WERI-Rb-1 (cell line): ENCODE data around the gene ARHGAP1.

Source experiments
- DNase-seq: peaks from one replicate; pipeline ENCODE4 v3.0.0-alpha.2; 2020
- H3K27ac ChIP-seq: fragments of 250-450 bp; sonication (Bioruptor Pico); 2 replicates; pipeline ENCODE4 v1.5.1; 2020; ENCODE audit warnings: mild to moderate bottlenecking, moderate library complexity
- H3K27me3 ChIP-seq: fragments of 250-450 bp; sonication (Bioruptor Pico); 2 replicates; pipeline ENCODE4 v1.5.1; 2021; ENCODE audit warnings: mild to moderate bottlenecking, low read depth, moderate library complexity; ENCODE audit not compliant: insufficient read depth, severe bottlenecking
- H3K36me3 ChIP-seq: fragments of 250-450 bp; sonication (Bioruptor Pico); 2 replicates; pipeline ENCODE4 v1.5.1; 2020; ENCODE audit warnings: mild to moderate bottlenecking, moderate library complexity
- H3K4me3 ChIP-seq: 2 replicates; pipeline ENCODE4 v1.5.1; 2011; ENCODE audit warnings: low read depth, mild to moderate bottlenecking, control low read depth, low read length
- H3K9me3 ChIP-seq: fragments of 250-450 bp; sonication (Bioruptor Pico); 2 replicates; pipeline ENCODE4 v1.5.1; 2021; ENCODE audit warnings: mild to moderate bottlenecking, moderate library complexity; ENCODE audit not compliant: severe bottlenecking
- TF ChIP-seq, protein P1 (sequence below): IDR thresholded peaks from 2 replicates; pipeline ENCODE4 v1.5.1; 2011; ENCODE audit warnings: low read depth, mild to moderate bottlenecking, control low read depth, inconsistent platforms, low read length

Gene ARHGAP1

GRCh38 chr11:46641639-46642038, 58.8 kb downstream of the ARHGAP1 start:
- Histone ChIP-seq H3K4me3 (no peak overlapping the region), H3K9me3 (no peaks in the 10 kb centered on the region), H3K36me3 (peaks cover 22% of the 10 kb centered on the region), H3K27me3 (no peaks in the 10 kb centered on the region), H3K27ac (no peak overlapping the region)
- DNase-seq = no peak
- TF ChIP-seq, protein P1, sequence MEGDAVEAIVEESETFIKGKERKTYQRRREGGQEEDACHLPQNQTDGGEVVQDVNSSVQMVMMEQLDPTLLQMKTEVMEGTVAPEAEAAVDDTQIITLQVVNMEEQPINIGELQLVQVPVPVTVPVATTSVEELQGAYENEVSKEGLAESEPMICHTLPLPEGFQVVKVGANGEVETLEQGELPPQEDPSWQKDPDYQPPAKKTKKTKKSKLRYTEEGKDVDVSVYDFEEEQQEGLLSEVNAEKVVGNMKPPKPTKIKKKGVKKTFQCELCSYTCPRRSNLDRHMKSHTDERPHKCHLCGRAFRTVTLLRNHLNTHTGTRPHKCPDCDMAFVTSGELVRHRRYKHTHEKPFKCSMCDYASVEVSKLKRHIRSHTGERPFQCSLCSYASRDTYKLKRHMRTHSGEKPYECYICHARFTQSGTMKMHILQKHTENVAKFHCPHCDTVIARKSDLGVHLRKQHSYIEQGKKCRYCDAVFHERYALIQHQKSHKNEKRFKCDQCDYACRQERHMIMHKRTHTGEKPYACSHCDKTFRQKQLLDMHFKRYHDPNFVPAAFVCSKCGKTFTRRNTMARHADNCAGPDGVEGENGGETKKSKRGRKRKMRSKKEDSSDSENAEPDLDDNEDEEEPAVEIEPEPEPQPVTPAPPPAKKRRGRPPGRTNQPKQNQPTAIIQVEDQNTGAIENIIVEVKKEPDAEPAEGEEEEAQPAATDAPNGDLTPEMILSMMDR = no peak

DNA sequence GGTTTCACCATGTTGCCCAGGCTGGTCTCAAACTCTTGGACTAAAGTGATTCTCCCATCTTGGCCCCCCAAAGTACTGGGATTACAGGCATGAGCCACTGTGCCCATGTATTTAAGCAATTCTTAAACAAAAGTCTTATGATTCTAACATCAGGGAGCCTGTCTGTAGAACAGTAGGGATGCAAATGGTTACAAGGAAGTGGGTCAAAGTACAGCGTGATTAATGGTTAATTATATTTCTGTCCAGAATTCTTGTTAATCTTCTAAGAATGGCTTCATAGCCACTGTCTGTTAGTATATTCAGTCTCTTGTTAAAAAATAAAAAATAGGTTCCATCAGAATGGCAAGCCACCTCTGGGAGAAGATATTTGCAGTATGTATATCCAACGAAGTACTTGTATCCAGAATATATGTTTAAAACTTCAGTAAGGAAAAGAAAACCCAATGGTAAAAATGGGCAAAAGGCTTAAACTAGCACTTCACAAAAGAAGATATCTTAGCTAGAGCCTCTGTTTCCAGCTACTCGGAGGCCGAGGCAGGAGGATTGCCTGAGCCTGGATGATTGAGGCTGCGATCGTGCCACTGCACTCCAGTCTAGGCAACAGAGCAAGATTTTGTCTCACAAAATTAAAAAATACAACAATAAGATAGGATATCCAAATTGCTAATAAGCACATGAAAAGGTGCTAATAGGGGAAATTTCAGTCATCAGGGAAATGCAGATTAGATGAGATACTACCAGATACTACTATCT, 60.2 kb downstream of the ARHGAP1 start:
- no peaks in the 10 kb centered on the region for H3K9me3 ChIP-seq
- peaks cover 16% of the 10 kb centered on the region for H3K36me3 ChIP-seq
- H3K27ac ChIP-seq = no peak overlapping the region
- H3K4me3 ChIP-seq = no peak overlapping the region
- DNase-seq = no peak
- H3K27me3 ChIP-seq = no peaks in the 10 kb centered on the region
- TF ChIP-seq, protein P1 = no peak

DNA sequence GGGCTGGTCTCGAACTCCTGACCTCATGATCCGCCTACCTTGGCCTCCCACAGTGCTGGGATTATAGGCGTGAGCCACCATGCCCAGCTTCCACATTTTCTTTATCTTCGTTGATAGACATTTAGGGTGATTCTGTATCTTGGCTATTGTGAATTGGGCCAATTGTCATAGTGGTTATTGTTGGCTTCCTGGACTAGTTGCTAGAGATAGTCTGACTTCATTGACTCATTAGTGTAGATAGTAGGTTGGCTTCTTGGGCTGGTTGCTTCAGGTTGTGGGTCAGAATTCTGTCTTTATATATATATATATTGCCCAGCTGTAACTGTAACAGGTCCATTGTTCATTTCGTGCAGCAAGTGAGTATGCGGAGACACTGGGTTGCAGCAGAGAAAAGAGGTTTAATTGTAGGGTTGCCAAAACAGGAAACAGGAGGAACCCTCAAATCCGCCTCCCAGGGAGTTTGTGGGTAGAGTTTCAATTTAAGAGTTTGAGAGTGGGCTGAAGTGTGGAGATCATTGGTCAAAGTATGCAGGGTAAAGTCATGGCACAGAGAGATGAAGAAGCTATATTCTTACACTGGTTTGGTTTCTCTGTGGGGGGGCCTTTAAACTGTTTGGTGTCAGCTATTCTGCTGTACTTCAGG, 61.1 kb downstream of the ARHGAP1 start:
- TF ChIP-seq, protein P1 = no peak
- Histone ChIP-seq H3K27ac (no peak overlapping the region), H3K9me3 (no peaks in the 10 kb centered on the region), H3K27me3 (no peaks in the 10 kb centered on the region), H3K4me3 (no peak overlapping the region), H3K36me3 (peaks cover 16% of the 10 kb centered on the region)
- no peak for DNase-seq

DNA sequence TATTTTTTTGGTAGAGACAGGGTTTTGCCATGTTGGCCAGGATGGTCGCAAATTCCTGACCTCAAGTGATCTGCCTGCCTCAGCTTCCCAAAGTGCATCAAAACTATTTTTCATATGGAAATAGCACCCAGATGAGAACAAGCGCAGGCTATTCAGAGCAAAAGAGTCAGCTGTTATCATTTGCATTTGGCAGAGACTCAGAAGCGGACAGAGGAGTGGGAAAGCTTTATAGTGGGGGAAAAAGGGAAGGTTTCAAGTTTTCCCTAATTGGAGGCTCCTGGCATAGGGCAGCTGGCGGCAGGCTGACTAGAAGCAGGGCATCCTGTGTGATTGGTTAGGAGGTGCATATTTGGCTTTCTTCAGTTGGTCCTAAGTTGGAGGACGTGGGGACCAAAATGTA, 62.9 kb downstream of the ARHGAP1 start:
- DNase-seq = no peak

GRCh38 chr11:46635557-46636139, 64.8 kb downstream of the ARHGAP1 start:
- Histone ChIP-seq H3K9me3 (no peaks in the 10 kb centered on the region), H3K36me3 (peaks cover 21% of the 10 kb centered on the region), H3K27me3 (no peaks in the 10 kb centered on the region), H3K4me3 (no peak overlapping the region), H3K27ac (no peak overlapping the region)
- DNase-seq = no peak
- TF ChIP-seq, protein P1 = no peak

More for the DNA sequence above, 62.9 kb downstream of the ARHGAP1 start:
- Histone ChIP-seq H3K9me3 (no peaks in the 10 kb centered on the region), H3K27ac (no peak overlapping the region), H3K36me3 (peaks cover 14% of the 10 kb centered on the region), H3K27me3 (no peaks in the 10 kb centered on the region), H3K4me3 (no peak overlapping the region)
- TF ChIP-seq, protein P1 = no peak
